NCI-H2227 (cell line): Measurements from ENCODE around the gene NUTF2.

Experiments used
- DNase-seq: peaks from one replicate; lab custom pipeline; 2025; ENCODE audit not compliant: unreplicated experiment; lab: John Stamatoyannopoulos, UW

Gene NUTF2

DNA sequence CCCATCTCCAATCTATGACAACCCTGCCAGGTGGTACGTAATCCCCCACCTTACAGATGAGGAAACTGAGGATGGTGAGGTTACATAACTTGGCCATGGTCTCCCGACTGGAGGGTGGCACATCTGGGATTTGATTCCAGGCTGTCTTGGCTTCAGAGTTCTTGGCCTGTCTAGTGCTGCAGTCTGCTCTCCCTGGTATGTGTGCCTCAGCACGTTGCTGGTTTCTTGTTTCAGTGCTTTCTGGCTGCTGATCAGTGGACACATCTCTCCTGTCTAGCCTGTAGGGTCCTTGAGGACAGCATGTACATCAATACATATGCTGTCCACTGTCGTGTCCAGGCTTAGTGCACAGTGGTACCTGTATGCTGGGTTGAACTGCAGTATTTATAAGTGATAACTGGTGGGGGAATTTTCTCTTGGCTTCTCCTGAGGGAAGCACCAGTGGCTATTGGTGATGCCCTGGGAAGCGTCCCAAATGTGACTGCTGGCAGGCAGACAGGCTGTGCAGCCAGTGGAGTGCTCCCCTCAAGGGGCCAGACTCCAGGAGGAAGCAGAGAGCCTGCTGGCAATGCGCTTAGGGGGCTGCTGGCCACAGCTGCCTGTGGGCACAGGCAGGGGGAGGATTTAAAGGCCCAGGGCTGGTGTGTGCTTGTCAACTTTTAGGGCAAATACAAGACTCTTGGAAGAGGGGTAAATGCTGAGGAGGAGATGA lies 70.6 kb downstream of the NUTF2 start:
- DNase-seq, result no peak

DNA sequence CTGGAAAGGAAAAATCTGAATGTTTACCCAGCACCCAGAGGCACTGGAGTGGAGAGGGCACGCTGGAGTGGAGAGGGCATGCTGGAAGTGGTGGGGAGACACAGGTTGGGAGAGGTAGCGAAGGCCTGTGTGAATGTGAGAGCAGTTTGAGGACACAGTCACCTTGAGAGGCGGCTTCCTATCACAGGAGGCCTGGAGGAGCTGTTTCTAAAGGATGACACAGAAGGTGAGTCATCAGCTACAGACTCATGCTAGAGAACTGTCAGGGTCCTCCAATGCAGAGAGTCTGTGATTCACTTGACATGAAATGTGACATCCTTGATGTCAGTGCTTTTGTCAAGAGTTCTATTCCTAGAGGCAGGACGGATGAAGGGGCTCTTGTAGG lies 71.1 kb downstream of the NUTF2 start:
- DNase-seq, result peak; percentile 12

DNA sequence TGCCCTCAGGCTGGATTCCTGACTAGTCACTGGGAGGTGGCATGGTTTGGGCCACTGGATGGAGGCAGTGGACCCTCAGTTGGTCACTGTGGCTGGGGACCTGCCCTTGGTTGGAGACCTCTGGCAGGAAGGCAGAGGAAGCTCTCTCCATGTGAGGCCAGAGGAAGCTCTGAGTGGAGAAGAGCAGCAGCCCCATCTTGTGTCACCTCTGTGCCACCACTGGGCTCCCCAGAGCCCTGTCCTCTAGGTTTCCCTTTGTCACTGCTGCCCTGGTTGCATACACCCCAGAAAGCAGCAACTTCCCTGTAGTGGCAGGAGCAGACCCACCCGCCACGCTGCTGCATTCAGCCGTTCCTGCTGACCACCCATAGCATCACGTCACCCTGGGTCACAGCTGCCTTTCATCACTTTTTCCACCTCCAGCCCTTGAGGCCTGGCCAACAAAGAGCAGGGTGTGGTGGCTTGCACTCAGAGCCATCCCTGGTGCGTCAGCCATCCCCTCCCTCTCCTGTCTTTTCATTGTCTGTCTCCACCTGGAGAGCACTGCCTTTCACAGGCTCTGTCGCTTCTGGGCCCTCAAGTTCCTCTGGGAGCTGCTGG lies 73.0 kb downstream of the NUTF2 start:
- no peak for DNase-seq
